Esophagus squamous epithelium (tissue), 4 donors: ENCODE data around the gene RIMBP2.

Experiments
- CTCF ChIP-seq, 6 experiments: fragments of 450-650 bp in 4 of 6; fragments of 200-600 bp in 2 of 6; sonication (generic) in 2 of 6; IDR thresholded peaks; one replicate each; pipeline ENCODE4 v1.5.1; 2016 to 2019; ENCODE audit warnings: antibody characterized with exemption in 6 of 6, mild to moderate bottlenecking in 4 of 6, moderate library complexity in 4 of 6
- POLR2A ChIP-seq, 4 donors: fragments of 450-650 bp; IDR thresholded peaks; one replicate each; pipeline ENCODE4 v1.6.1; 2017; ENCODE audit warnings: antibody characterized with exemption in 4 of 4, mild to moderate bottlenecking in 4 of 4, moderate library complexity in 3 of 4

- no peak for TF ChIP-seq CTCF (IDR thresholded peaks at IDR 0.05)
- TF ChIP-seq POLR2A (IDR thresholded peaks at IDR 0.05): no peak
Observed at GRCh38 chr12:130762319-130762675, 46.2 kb upstream of the RIMBP2 start.
